ENCODE measurements around the gene PDZRN3. TPM values are rescaled to one million over a fixed set of nuclear protein-coding genes. Genes with fewer than 3 reads are reported as not detected.

PDZRN3 gene
- total and polyA plus RNA-seq, 4 donors: 0.69 to 1.8 (median 0.92) TPM

DNA sequence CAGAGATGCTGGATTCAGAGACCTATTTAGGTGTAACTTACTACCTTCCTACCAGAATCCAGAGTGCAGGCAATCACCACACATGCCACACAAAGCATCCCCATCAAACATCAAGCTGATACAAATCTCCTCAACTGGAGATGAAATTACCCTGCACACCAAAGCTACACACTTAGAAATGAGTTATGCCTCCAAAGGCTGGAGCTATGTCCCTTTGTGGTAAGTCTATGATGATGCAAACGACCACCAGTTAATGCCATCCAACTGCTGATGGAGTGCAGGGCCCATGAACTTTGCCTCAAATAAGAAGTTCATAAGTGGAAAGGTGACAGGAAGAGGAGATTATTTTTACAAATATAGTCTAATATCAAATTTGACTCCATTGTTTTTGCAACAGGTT lies 38.1 kb downstream of the PDZRN3 start:
- Histone ChIP-seq H3K4me1 (ENCODE audit: control insufficient read depth in 4 of 4, insufficient read depth in 4 of 4, low read length in 3 of 4) (no peaks in the 10 kb centered on the region), H3K4me3 (ENCODE audit: low read depth in 1 of 3, low read length in 3 of 3) (no peak overlapping the region), H3K9me3 (ENCODE audit: control insufficient read depth in 4 of 4, low read length in 3 of 4) (no peaks in the 10 kb centered on the region), H3K27me3 (ENCODE audit: control insufficient read depth in 4 of 4, insufficient read depth in 4 of 4, low read length in 3 of 4) (no peaks in the 10 kb centered on the region), H3K27ac (ENCODE audit: low read depth in 1 of 2, low read length in 2 of 2) (no peak overlapping the region), H3K36me3 (ENCODE audit: control insufficient read depth in 4 of 4, insufficient read depth in 3 of 4, low read depth in 1 of 4, low read length in 3 of 4) (no peaks in the 10 kb centered on the region), H3K9ac (ENCODE audit: low read depth in 1 of 2, low read length in 2 of 2) (no peak overlapping the region)
- DNase-seq (ENCODE audit: low spot score): no peak
- TF ChIP-seq NR2F2 (IDR thresholded peaks at IDR 0.05) (no peak), RXRA (IDR thresholded peaks at IDR 0.05) (no peak), FOXA2 (IDR thresholded peaks at IDR 0.05) (no peak), GABPA (IDR thresholded peaks at IDR 0.05 in 1 of 2, conservative IDR thresholded peaks at IDR 0.05 in 1 of 2) (no peak), YY1 (IDR thresholded peaks at IDR 0.05) (no peak)
- TF ChIP-seq, protein P1, sequence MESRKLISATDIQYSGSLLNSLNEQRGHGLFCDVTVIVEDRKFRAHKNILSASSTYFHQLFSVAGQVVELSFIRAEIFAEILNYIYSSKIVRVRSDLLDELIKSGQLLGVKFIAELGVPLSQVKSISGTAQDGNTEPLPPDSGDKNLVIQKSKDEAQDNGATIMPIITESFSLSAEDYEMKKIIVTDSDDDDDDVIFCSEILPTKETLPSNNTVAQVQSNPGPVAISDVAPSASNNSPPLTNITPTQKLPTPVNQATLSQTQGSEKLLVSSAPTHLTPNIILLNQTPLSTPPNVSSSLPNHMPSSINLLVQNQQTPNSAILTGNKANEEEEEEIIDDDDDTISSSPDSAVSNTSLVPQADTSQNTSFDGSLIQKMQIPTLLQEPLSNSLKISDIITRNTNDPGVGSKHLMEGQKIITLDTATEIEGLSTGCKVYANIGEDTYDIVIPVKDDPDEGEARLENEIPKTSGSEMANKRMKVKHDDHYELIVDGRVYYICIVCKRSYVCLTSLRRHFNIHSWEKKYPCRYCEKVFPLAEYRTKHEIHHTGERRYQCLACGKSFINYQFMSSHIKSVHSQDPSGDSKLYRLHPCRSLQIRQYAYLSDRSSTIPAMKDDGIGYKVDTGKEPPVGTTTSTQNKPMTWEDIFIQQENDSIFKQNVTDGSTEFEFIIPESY (IDR thresholded peaks at IDR 0.05): no peak
- 80% methylated on average over 1 of the region's 1 CpG for WGBS

DNA sequence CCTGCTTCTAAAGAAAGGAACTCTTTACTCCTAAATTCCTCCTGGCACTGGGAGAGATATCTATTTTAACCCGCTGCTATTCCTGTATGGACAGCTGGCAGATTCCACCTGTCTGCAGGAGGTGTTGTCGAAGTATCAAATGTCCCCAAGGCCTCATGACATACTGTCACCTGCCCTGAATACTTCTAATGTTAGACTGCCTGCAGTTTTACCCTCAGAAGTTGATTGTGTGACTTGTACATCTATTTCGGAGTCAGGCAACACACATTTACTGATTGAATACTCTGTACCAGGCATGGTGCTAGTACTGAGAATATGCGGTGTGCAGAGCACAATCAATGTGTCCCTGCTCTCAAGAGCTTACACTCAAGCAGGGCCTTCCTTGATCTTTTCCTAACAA lies 38.6 kb downstream of the PDZRN3 start:
- Histone ChIP-seq H3K4me1 (ENCODE audit: control insufficient read depth in 4 of 4, insufficient read depth in 4 of 4, low read length in 3 of 4) (no peaks in the 10 kb centered on the region), H3K9me3 (ENCODE audit: control insufficient read depth in 4 of 4, low read length in 3 of 4) (no peaks in the 10 kb centered on the region), H3K9ac (ENCODE audit: low read depth in 1 of 2, low read length in 2 of 2) (no peak overlapping the region), H3K27ac (ENCODE audit: low read depth in 1 of 2, low read length in 2 of 2) (no peak overlapping the region), H3K36me3 (ENCODE audit: control insufficient read depth in 4 of 4, insufficient read depth in 3 of 4, low read depth in 1 of 4, low read length in 3 of 4) (no peaks in the 10 kb centered on the region), H3K27me3 (ENCODE audit: control insufficient read depth in 4 of 4, insufficient read depth in 4 of 4, low read length in 3 of 4) (no peaks in the 10 kb centered on the region), H3K4me3 (ENCODE audit: low read depth in 1 of 3, low read length in 3 of 3) (no peak overlapping the region)
- WGBS: 92% methylated on average over 4 of the region's 4 CpGs
- no peak for DNase-seq (ENCODE audit: low spot score)
- TF ChIP-seq ATF3 (IDR thresholded peaks at IDR 0.05) (no peak), TAF1 (conservative IDR thresholded peaks at IDR 0.05) (no peak)
- TF ChIP-seq, protein P2, sequence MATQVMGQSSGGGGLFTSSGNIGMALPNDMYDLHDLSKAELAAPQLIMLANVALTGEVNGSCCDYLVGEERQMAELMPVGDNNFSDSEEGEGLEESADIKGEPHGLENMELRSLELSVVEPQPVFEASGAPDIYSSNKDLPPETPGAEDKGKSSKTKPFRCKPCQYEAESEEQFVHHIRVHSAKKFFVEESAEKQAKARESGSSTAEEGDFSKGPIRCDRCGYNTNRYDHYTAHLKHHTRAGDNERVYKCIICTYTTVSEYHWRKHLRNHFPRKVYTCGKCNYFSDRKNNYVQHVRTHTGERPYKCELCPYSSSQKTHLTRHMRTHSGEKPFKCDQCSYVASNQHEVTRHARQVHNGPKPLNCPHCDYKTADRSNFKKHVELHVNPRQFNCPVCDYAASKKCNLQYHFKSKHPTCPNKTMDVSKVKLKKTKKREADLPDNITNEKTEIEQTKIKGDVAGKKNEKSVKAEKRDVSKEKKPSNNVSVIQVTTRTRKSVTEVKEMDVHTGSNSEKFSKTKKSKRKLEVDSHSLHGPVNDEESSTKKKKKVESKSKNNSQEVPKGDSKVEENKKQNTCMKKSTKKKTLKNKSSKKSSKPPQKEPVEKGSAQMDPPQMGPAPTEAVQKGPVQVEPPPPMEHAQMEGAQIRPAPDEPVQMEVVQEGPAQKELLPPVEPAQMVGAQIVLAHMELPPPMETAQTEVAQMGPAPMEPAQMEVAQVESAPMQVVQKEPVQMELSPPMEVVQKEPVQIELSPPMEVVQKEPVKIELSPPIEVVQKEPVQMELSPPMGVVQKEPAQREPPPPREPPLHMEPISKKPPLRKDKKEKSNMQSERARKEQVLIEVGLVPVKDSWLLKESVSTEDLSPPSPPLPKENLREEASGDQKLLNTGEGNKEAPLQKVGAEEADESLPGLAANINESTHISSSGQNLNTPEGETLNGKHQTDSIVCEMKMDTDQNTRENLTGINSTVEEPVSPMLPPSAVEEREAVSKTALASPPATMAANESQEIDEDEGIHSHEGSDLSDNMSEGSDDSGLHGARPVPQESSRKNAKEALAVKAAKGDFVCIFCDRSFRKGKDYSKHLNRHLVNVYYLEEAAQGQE (IDR thresholded peaks at IDR 0.05): no peak

- no peak overlapping the region for H3K27ac ChIP-seq (ENCODE audit: low read depth in 1 of 2, low read length in 2 of 2)
- no peaks in the 10 kb centered on the region for H3K9me3 ChIP-seq (ENCODE audit: control insufficient read depth in 4 of 4, low read length in 3 of 4)
- DNase-seq (ENCODE audit: low spot score): no peak
- no peak overlapping the region for H3K4me3 ChIP-seq (ENCODE audit: low read depth in 1 of 3, low read length in 3 of 3)
- H3K27me3 ChIP-seq (ENCODE audit: control insufficient read depth in 4 of 4, insufficient read depth in 4 of 4, low read length in 3 of 4): no peaks in the 10 kb centered on the region
- no peak overlapping the region for H3K9ac ChIP-seq (ENCODE audit: low read depth in 1 of 2, low read length in 2 of 2)
- no peaks in the 10 kb centered on the region for H3K36me3 ChIP-seq (ENCODE audit: control insufficient read depth in 4 of 4, insufficient read depth in 3 of 4, low read depth in 1 of 4, low read length in 3 of 4)
- H3K4me1 ChIP-seq (ENCODE audit: control insufficient read depth in 4 of 4, insufficient read depth in 4 of 4, low read length in 3 of 4): no peaks in the 10 kb centered on the region
- TF ChIP-seq ATF3 (IDR thresholded peaks at IDR 0.05) (no peak), EGR1 (IDR thresholded peaks at IDR 0.05; ENCODE audit: low read depth in 2 of 2) (no peak), JUND (IDR thresholded peaks at IDR 0.05) (no peak), TAF1 (conservative IDR thresholded peaks at IDR 0.05) (no peak), HNF4A (conservative IDR thresholded peaks at IDR 0.05) (no peak), FOXA2 (IDR thresholded peaks at IDR 0.05) (no peak)
- TF ChIP-seq, protein P2 (IDR thresholded peaks at IDR 0.05): no peak
- TF ChIP-seq, protein P3, sequence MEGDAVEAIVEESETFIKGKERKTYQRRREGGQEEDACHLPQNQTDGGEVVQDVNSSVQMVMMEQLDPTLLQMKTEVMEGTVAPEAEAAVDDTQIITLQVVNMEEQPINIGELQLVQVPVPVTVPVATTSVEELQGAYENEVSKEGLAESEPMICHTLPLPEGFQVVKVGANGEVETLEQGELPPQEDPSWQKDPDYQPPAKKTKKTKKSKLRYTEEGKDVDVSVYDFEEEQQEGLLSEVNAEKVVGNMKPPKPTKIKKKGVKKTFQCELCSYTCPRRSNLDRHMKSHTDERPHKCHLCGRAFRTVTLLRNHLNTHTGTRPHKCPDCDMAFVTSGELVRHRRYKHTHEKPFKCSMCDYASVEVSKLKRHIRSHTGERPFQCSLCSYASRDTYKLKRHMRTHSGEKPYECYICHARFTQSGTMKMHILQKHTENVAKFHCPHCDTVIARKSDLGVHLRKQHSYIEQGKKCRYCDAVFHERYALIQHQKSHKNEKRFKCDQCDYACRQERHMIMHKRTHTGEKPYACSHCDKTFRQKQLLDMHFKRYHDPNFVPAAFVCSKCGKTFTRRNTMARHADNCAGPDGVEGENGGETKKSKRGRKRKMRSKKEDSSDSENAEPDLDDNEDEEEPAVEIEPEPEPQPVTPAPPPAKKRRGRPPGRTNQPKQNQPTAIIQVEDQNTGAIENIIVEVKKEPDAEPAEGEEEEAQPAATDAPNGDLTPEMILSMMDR (IDR thresholded peaks at IDR 0.05; ENCODE audit: low read depth, low read length, missing input control): no peak
- TF ChIP-seq, protein P1 (IDR thresholded peaks at IDR 0.05): no peak
These were observed 39.9 kb downstream of the PDZRN3 start for GRCh38 chr3:73584873-73585272.
